ENCODE data around the gene FER1L5.

FER1L5 gene

GRCh38 chr2:96715658-96716057, 73.1 kb downstream of the FER1L5 start:
- Histone ChIP-seq H3K4me1 (no peaks in the 10 kb centered on the region), H3K36me3 (no peaks in the 10 kb centered on the region), H3K27me3 (no peaks in the 10 kb centered on the region), H3K4me3 (ENCODE audit: low read depth, low read length) (no peak overlapping the region), H3K9me3 (no peaks in the 10 kb centered on the region)
- DNase-seq = no peak
- no peak for TF ChIP-seq CTCF (IDR thresholded peaks at IDR 0.05; ENCODE audit: low read depth, low read length)

GRCh38 chr2:96716388-96716787, 73.8 kb downstream of the FER1L5 start:
- Histone ChIP-seq H3K36me3 (no peaks in the 10 kb centered on the region), H3K4me1 (no peaks in the 10 kb centered on the region), H3K9me3 (no peaks in the 10 kb centered on the region), H3K4me3 (ENCODE audit: low read depth, low read length) (no peak overlapping the region), H3K27me3 (no peaks in the 10 kb centered on the region)
- no peak for DNase-seq
- no peak for TF ChIP-seq CTCF (IDR thresholded peaks at IDR 0.05; ENCODE audit: low read depth, low read length)

GRCh38 chr2:96726131-96726530, 83.6 kb downstream of the FER1L5 start:
- no peaks in the 10 kb centered on the region for H3K4me1 ChIP-seq
- no peak overlapping the region for H3K4me3 ChIP-seq (ENCODE audit: low read depth, low read length)
- TF ChIP-seq CTCF (IDR thresholded peaks at IDR 0.05; ENCODE audit: low read depth, low read length) = no peak
- DNase-seq = no peak
- H3K27me3 ChIP-seq = no peaks in the 10 kb centered on the region
- no peaks in the 10 kb centered on the region; the same call in 1 of the 2 replicates for H3K36me3 ChIP-seq
- H3K9me3 ChIP-seq = no peaks in the 10 kb centered on the region

DNA sequence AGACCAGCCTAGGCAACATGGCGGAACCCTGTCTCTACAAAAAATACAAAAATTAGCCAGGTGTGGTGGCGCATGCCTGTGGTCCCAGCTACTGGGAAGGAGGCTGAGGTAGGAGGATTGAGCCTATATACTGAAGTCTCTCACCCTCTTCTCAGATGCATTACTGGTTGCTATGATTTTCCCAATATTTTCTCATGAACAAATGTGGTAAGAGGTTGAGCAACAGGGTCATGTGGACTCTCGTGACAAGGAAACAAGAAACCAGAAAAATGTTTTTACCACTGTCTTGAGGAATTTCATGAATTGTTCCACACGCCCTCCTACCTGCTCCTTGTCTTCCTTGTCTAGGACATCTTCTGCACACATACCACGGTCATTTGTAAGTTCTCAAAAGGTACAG, 84.9 kb downstream of the FER1L5 start:
- no peak overlapping the region for H3K4me3 ChIP-seq (ENCODE audit: low read depth, low read length)
- no peak for DNase-seq
- no peaks in the 10 kb centered on the region for H3K4me1 ChIP-seq
- H3K27me3 ChIP-seq = no peaks in the 10 kb centered on the region
- H3K9me3 ChIP-seq = no peaks in the 10 kb centered on the region
- no peaks in the 10 kb centered on the region; the same call in 1 of the 2 replicates for H3K36me3 ChIP-seq
- no peak for TF ChIP-seq CTCF (IDR thresholded peaks at IDR 0.05; ENCODE audit: low read depth, low read length)

GRCh38 chr2:96729748-96730147, 87.2 kb downstream of the FER1L5 start:
- Histone ChIP-seq H3K9me3 (no peaks in the 10 kb centered on the region), H3K4me1 (no peaks in the 10 kb centered on the region), H3K27me3 (no peaks in the 10 kb centered on the region), H3K4me3 (ENCODE audit: low read depth, low read length) (no peak overlapping the region), H3K36me3 (no peaks in the 10 kb centered on the region; the same call in 1 of the 2 replicates)
- no peak for DNase-seq
- no peak for TF ChIP-seq CTCF (IDR thresholded peaks at IDR 0.05; ENCODE audit: low read depth, low read length)

GRCh38 chr2:96730212-96730611, 87.6 kb downstream of the FER1L5 start:
- H3K27me3 ChIP-seq = no peaks in the 10 kb centered on the region
- no peak for DNase-seq
- TF ChIP-seq CTCF (IDR thresholded peaks at IDR 0.05; ENCODE audit: low read depth, low read length) = no peak
- H3K4me3 ChIP-seq (ENCODE audit: low read depth, low read length) = no peak overlapping the region
- H3K36me3 ChIP-seq = no peaks in the 10 kb centered on the region; the same call in 1 of the 2 replicates
- H3K4me1 ChIP-seq = no peaks in the 10 kb centered on the region
- no peaks in the 10 kb centered on the region for H3K9me3 ChIP-seq
